H1 (cell line): ENCODE results near the gene AP1G2. TPM values are rescaled to one million over a fixed set of nuclear protein-coding genes. Genes with fewer than 3 reads are reported as not detected.

Source experiments
- CTCF ChIA-PET: fragments of 300-600 bp; sonication (Branson Sonifier 250); formaldehyde crosslinking; loops from one replicate; lab custom pipeline; 2021; ENCODE audit not compliant: partially characterized antibody; lab: Charles Lee
- POLR2A ChIA-PET: fragments of 300-600 bp; sonication (Branson Sonifier 250); formaldehyde crosslinking; loops from one replicate; lab custom pipeline; 2021; ENCODE audit warnings: inconsistent platforms; ENCODE audit not compliant: partially characterized antibody; lab: Charles Lee
- DNase-seq, 2 experiments: peaks; one replicate each; pipeline versions ENCODE4 v3.0.0 to v3.0.0-alpha.2; 2010 to 2022; ENCODE audit warnings: low spot score in 2 of 2, low read depth in 1 of 2, mixed read lengths in 1 of 2
- FAIRE-seq: peaks from 2 replicates; lab custom pipeline; 2011; peaks lifted over from hg19 to GRCh38; lab: Jason Lieb, UNC
- H2AFZ ChIP-seq: 2 replicates; pipeline ENCODE4 v1.8.1; 2012; ENCODE audit warnings: low read length, inconsistent platforms
- H2AK5ac ChIP-seq: 2 replicates; pipeline ENCODE4 v1.6.1; 2013; ENCODE audit warnings: low read depth, low read length
- H2BK120ac ChIP-seq: replicated peaks from 2 replicates; pipeline ENCODE3; 2013; ENCODE audit warnings: low read depth, low read length, inconsistent platforms
- H2BK12ac ChIP-seq: 2 replicates; pipeline ENCODE4 v1.6.1; 2013; ENCODE audit warnings: low read depth, low read length
- H2BK15ac ChIP-seq: 2 replicates; pipeline ENCODE4 v1.6.1; 2013; ENCODE audit warnings: low read length
- H2BK20ac ChIP-seq: 2 replicates; pipeline ENCODE4 v1.6.1; 2013; ENCODE audit warnings: low read length
- H2BK5ac ChIP-seq: 2 replicates; pipeline ENCODE4 v1.6.1; 2013; ENCODE audit warnings: low read depth, low read length
- H3K14ac ChIP-seq: 2 replicates; pipeline ENCODE4 v1.6.1; 2013; ENCODE audit warnings: inconsistent platforms; ENCODE audit not compliant: insufficient read length
- H3K18ac ChIP-seq: 2 replicates; pipeline ENCODE4 v1.6.1; 2013; ENCODE audit warnings: low read length; ENCODE audit errors: extremely low read depth
- H3K23ac ChIP-seq: 2 replicates; pipeline ENCODE4 v1.6.1; 2013; ENCODE audit warnings: inconsistent platforms; ENCODE audit not compliant: insufficient read length
- H3K23me2 ChIP-seq: 2 replicates; pipeline ENCODE4 v1.6.1; 2013; ENCODE audit warnings: low read depth, low read length
- H3K27ac ChIP-seq: 2 replicates; pipeline ENCODE4 v1.6.1; 2011; ENCODE audit warnings: low read depth, low read length, inconsistent platforms
- H3K27me3 ChIP-seq, 4 experiments: replicated peaks in 1 of 4; 1 replicate in 1 of 4; 2 replicates in 3 of 4; pipeline versions ENCODE4 v1.6.1 to v1.8.1; 2011 to 2013; ENCODE audit warnings: low read length in 3 of 4, mild to moderate bottlenecking in 3 of 4, inconsistent platforms in 2 of 4, mixed read lengths in 2 of 4, moderate library complexity in 1 of 4; ENCODE audit not compliant: control insufficient read depth in 3 of 4, insufficient read depth in 3 of 4; ENCODE audit errors: extremely low read depth in 1 of 4
- H3K36me3 ChIP-seq, 4 experiments: 2 replicates each; pipeline versions ENCODE4 v1.6.1 to v1.8.1; 2011 to 2013; ENCODE audit warnings: mild to moderate bottlenecking in 4 of 4, low read length in 3 of 4, moderate library complexity in 2 of 4, control low read depth in 1 of 4, inconsistent platforms in 1 of 4; ENCODE audit not compliant: insufficient read depth in 4 of 4, control insufficient read depth in 2 of 4
- H3K4ac ChIP-seq: replicated peaks from 2 replicates; pipeline ENCODE3; 2013; ENCODE audit warnings: low read length, low read depth, mixed read lengths, inconsistent platforms; ENCODE audit not compliant: insufficient read length
- H3K4me1 ChIP-seq, 4 experiments: replicated peaks in 1 of 4; 1 replicate in 1 of 4; 2 replicates in 3 of 4; pipeline versions ENCODE4 v1.6.1 to v1.8.1; 2011 to 2013; ENCODE audit warnings: low read length in 3 of 4, inconsistent platforms in 2 of 4, mixed read lengths in 1 of 4; ENCODE audit not compliant: insufficient read depth in 4 of 4, control insufficient read depth in 3 of 4
- H3K4me2 ChIP-seq, 2 experiments: 2 replicates each; pipeline versions ENCODE4 v1.6.1 to v1.8.1; 2011 to 2013; ENCODE audit warnings: low read depth in 2 of 2, low read length in 2 of 2, control low read depth in 1 of 2, inconsistent platforms in 1 of 2, mild to moderate bottlenecking in 1 of 2; ENCODE audit not compliant: insufficient read depth in 1 of 2
- H3K4me3 ChIP-seq, 4 experiments: fragments of 200-600, 300-600 bp in 1 of 4; sonication (generic), shearing (Covaris generic), sonication (Bioruptor Twin) in 1 of 4; 2 replicates each; pipeline versions ENCODE4 v1.5.1 to v1.8.1; 2011 to 2016; ENCODE audit warnings: low read length in 4 of 4, low read depth in 3 of 4, control low read depth in 2 of 4, inconsistent platforms in 2 of 4, mild to moderate bottlenecking in 2 of 4, mixed read lengths in 1 of 4, moderate library complexity in 1 of 4; ENCODE audit not compliant: insufficient read depth in 2 of 4; ENCODE audit errors: extremely low read depth in 1 of 4
- H3K56ac ChIP-seq: replicated peaks from 2 replicates; pipeline ENCODE3; 2013; ENCODE audit warnings: low read depth, mild to moderate bottlenecking, mixed read lengths, low read length, inconsistent platforms; ENCODE audit not compliant: insufficient read length
- H3K79me1 ChIP-seq: 2 replicates; pipeline ENCODE4 v1.6.1; 2013; ENCODE audit warnings: low read depth, low read length, control low read depth
- H3K79me2 ChIP-seq, 2 experiments: 2 replicates each; pipeline versions ENCODE4 v1.6.1 to v1.8.1; 2012 to 2013; ENCODE audit warnings: low read length in 2 of 2, mild to moderate bottlenecking in 2 of 2, inconsistent platforms in 1 of 2; ENCODE audit not compliant: insufficient read depth in 2 of 2, control insufficient read depth in 1 of 2
- H3K9ac ChIP-seq, 4 experiments: replicated peaks in 1 of 4; 1 replicate in 1 of 4; 2 replicates in 3 of 4; pipeline versions ENCODE4 v1.6.1 to v1.8.1; 2011 to 2013; ENCODE audit warnings: low read depth in 3 of 4, low read length in 3 of 4, control low read depth in 2 of 4, mild to moderate bottlenecking in 2 of 4, moderate library complexity in 2 of 4, inconsistent platforms in 1 of 4; ENCODE audit errors: extremely low read depth in 1 of 4
- H3K9me3 ChIP-seq, 2 experiments: 2 replicates each; pipeline versions ENCODE4 v1.6.1 to v1.8.1; 2012 to 2013; ENCODE audit warnings: mild to moderate bottlenecking in 2 of 2, moderate library complexity in 2 of 2, control low read depth in 1 of 2, inconsistent platforms in 1 of 2, low read depth in 1 of 2, low read length in 1 of 2, mixed read lengths in 1 of 2; ENCODE audit not compliant: insufficient read depth in 2 of 2
- H4K20me1 ChIP-seq, 2 experiments: replicated peaks in 1 of 2; 2 replicates each; pipeline versions ENCODE3 to v1.8.1; 2011 to 2013; ENCODE audit warnings: inconsistent platforms in 2 of 2, low read length in 2 of 2, mild to moderate bottlenecking in 1 of 2; ENCODE audit not compliant: insufficient read depth in 2 of 2, control insufficient read depth in 1 of 2
- H4K5ac ChIP-seq: 2 replicates; pipeline ENCODE4 v1.6.1; 2013; ENCODE audit warnings: low read length, low read depth, mixed read lengths, inconsistent platforms; ENCODE audit not compliant: insufficient read length
- H4K8ac ChIP-seq: 2 replicates; pipeline ENCODE4 v1.8.0; 2013; ENCODE audit warnings: mild to moderate bottlenecking, moderate library complexity, low read length, inconsistent platforms; ENCODE audit not compliant: insufficient read depth; ENCODE audit errors: extremely low read depth
- H4K91ac ChIP-seq: replicated peaks from 2 replicates; pipeline ENCODE3; 2013; ENCODE audit warnings: low read length, mixed read lengths, inconsistent platforms; ENCODE audit not compliant: insufficient read length
- ASH2L ChIP-seq: fragments of 200-600, 300-600 bp; sonication (generic); IDR thresholded peaks from one replicate; pipeline ENCODE4 v1.7.1; 2017; ENCODE audit warnings: low read length
- BACH1 ChIP-seq: IDR thresholded peaks from 2 replicates; pipeline ENCODE4 v1.6.1; 2012; ENCODE audit warnings: low read length, improper control_type of control experiment
- CTBP2 ChIP-seq: IDR thresholded peaks from 2 replicates; pipeline ENCODE4 v1.7.0; 2011; ENCODE audit warnings: borderline replicate concordance, mild to moderate bottlenecking, moderate library complexity, mixed read lengths, low read length; ENCODE audit not compliant: insufficient read depth, insufficient read length
- FOSL1 ChIP-seq: IDR thresholded peaks from 2 replicates; pipeline ENCODE4 v1.6.1; 2011; ENCODE audit warnings: mild to moderate bottlenecking, low read depth, low read length, moderate library complexity; ENCODE audit not compliant: insufficient read depth
- GABPA ChIP-seq: IDR thresholded peaks from 2 replicates; pipeline ENCODE4 v1.6.1; 2011; ENCODE audit warnings: mild to moderate bottlenecking, low read length, moderate library complexity, borderline replicate concordance; ENCODE audit not compliant: insufficient read depth
- HDAC2 ChIP-seq, 2 experiments: fragments of 300-600 bp in 1 of 2; sonication (generic) in 1 of 2; IDR thresholded peaks; 2 replicates each; pipeline ENCODE4 v1.6.1; 2011 to 2012; ENCODE audit warnings: low read depth in 2 of 2, low read length in 2 of 2, mild to moderate bottlenecking in 2 of 2, moderate library complexity in 2 of 2, borderline replicate concordance in 1 of 2, inconsistent platforms in 1 of 2
- KDM1A ChIP-seq: fragments of 200-600, 300-600 bp; sonication (generic); IDR thresholded peaks from 2 replicates; pipeline ENCODE4 v1.7.1; 2016; ENCODE audit warnings: mild to moderate bottlenecking, low read length, borderline replicate concordance
- NRF1 ChIP-seq: IDR thresholded peaks from 2 replicates; pipeline ENCODE4 v1.6.1; 2011; ENCODE audit warnings: mild to moderate bottlenecking, low read depth, low read length, improper control_type of control experiment
- RBBP5 ChIP-seq: IDR thresholded peaks from 2 replicates; pipeline ENCODE4 v1.7.1; 2012; ENCODE audit warnings: low read depth, mild to moderate bottlenecking, inconsistent platforms, low read length, moderate library complexity, borderline replicate concordance
- SIN3A ChIP-seq, 2 experiments: IDR thresholded peaks in 1 of 2; conservative IDR thresholded peaks in 1 of 2; 2 replicates each; pipeline ENCODE4 v1.6.1; 2011 to 2012; ENCODE audit warnings: low read length in 2 of 2, improper control_type of control experiment in 1 of 2, low read depth in 1 of 2, mild to moderate bottlenecking in 1 of 2
- SIRT6 ChIP-seq: IDR thresholded peaks from one replicate; pipeline ENCODE4 v1.7.1; 2012; ENCODE audit warnings: low read length, inconsistent platforms
- TAF7 ChIP-seq: optimal IDR thresholded peaks from 2 replicates; pipeline ENCODE3; 2011; ENCODE audit warnings: low read depth, mild to moderate bottlenecking, inconsistent platforms, low read length, moderate library complexity, borderline replicate concordance
- ZNF274 ChIP-seq: IDR thresholded peaks from 2 replicates; pipeline ENCODE4 v1.7.0; 2012; ENCODE audit warnings: low read length, borderline replicate concordance; ENCODE audit errors: extremely low read depth
- WGBS, 2 experiments: shearing (Covaris generic) in 1 of 2; methylation state at CpG; one replicate each; pipeline versions ENCODE4 v1.1.6 to v1.1.7; 2013 to 2015; ENCODE audit warnings: low lambda C conversion rate in 2 of 2, mixed read lengths in 2 of 2, inconsistent platforms in 1 of 2, low coverage in 1 of 2, missing lambda C conversion rate in 1 of 2; ENCODE audit not compliant: insufficient replicate concordance in 2 of 2, insufficient coverage in 1 of 2, insufficient read length in 1 of 2; ENCODE audit errors: extremely low coverage in 1 of 2, missing lambda C conversion rate in 1 of 2; 5-methylcytosine and 5-hydroxymethylcytosine counted together
- polyA plus RNA-seq, 7 experiments: library from polyadenylated mRNA; depleted of rRNA in 3 of 7; stranded (reverse) in 5 of 7; unstranded in 2 of 7; fragments of >200 nt in 5 of 7; fragments of 200-250 nt in 2 of 7; gene quantifications; 1 replicate in 5 of 7; 2 replicates in 1 of 7; 4 replicates in 1 of 7; pipeline versions ENCODE4 v1.2.1 to v1.2.3, GENCODE V29; 2011 to 2013; ENCODE audit warnings: missing spikeins in 2 of 7, mixed read lengths in 2 of 7
- total RNA-seq: library from RNA; stranded (reverse); fragmentation: NEBNext Ultra II Directional; extraction: Animal tissue kit (Norgen Biotek cat#: 25700); gene quantifications from 2 replicates; pipeline ENCODE4 v1.2.1, GENCODE V29; 2021

AP1G2 gene
- total and polyA plus RNA-seq, 2 of the 8 experiments (the other 6 are each of a cell fraction or from before 2014, with no cell fraction given): 70.9 to 134 TPM

GRCh38 chr14:23542261-23542660 is 25.3 kb downstream of the AP1G2 start:
- H4K8ac ChIP-seq: no peak overlapping the region
- POLR2A ChIA-PET: interaction anchor here (31.9 to 52.7 kb wide), 3 partner anchors 5 to 63 kb away, joined by 944 to 1523 read pairs (median 1523); partner anchors contain the start of genes AP1G2, NGDN, THTPA and ZFHX2
- H3K4me3 ChIP-seq: no peak overlapping the region
- TF ChIP-seq NRF1: no peak
- no peak for TF ChIP-seq TAF7
- no peak for TF ChIP-seq HDAC2 (IDR thresholded peaks at IDR 0.05; ENCODE audit: borderline replicate concordance in 1 of 2, low read depth in 2 of 2, low read length in 2 of 2)
- no peak for TF ChIP-seq GABPA
- TF ChIP-seq SIRT6: no peak
- TF ChIP-seq BACH1: no peak
- TF ChIP-seq KDM1A: no peak
- TF ChIP-seq CTBP2: no peak
- no peak for TF ChIP-seq FOSL1
- no peak for TF ChIP-seq SIN3A (conservative IDR thresholded peaks at IDR 0.05 in 1 of 2, IDR thresholded peaks at IDR 0.05 in 1 of 2; ENCODE audit: low read depth in 1 of 2, low read length in 2 of 2)
- no peak for TF ChIP-seq ASH2L
- TF ChIP-seq ZNF274: no peak
- no peak for TF ChIP-seq RBBP5

More at GRCh38 chr14:23542261-23542660, 25.3 kb downstream of the AP1G2 start:
- Histone ChIP-seq H2BK12ac (no peak overlapping the region), H3K79me2 (peaks cover 3 to 40% of the 10 kb centered on the region in 2 experiments; a peak in 2 of 4 replicates), H3K23ac (no peak overlapping the region), H2BK20ac (peak overlapping the region; percentile 51), H3K4me1 (peaks cover 27 to 45% (median 31%) of the 10 kb centered on the region in 4 experiments), H2AFZ (no peak overlapping the region), H3K27ac (no peak overlapping the region), H3K27me3 (no peaks in the 10 kb centered on the region), H2BK15ac (peak overlapping the region; percentile 61), H4K91ac (no peak overlapping the region), H3K56ac (no peak overlapping the region), H3K18ac (no peak overlapping the region), H3K14ac (no peak overlapping the region), H3K36me3 (peaks cover 0 to 16% (median 3%) of the 10 kb centered on the region in 4 experiments; a peak in 4 of 8 replicates), H2BK5ac (peak overlapping the region; percentile 36; the same call in 1 of the 2 replicates), H3K9me3 (no peaks in the 10 kb centered on the region), H3K4ac (no peak overlapping the region), H4K20me1 (no peaks in the 10 kb centered on the region), H2BK120ac (no peak overlapping the region), H4K5ac (no peak overlapping the region), H3K9ac (no peak overlapping the region), H3K79me1 (peaks cover 9% of the 10 kb centered on the region), H2AK5ac (peak overlapping the region; percentile 58; the same call in 1 of the 2 replicates), H3K4me2 (no peak overlapping the region), H3K23me2 (peaks cover 21% of the 10 kb centered on the region)
- DNase-seq: no peak
- CTCF ChIA-PET: interaction anchor here (1.6 to 70.5 kb wide), 5 partner anchors 11 to 97 kb away, joined by 3 to 2092 read pairs (median 1314); partner anchors contain the start of genes AP1G2, NGDN, THTPA and ZFHX2
- WGBS, 2 experiments: 74% methylated on average over 5 of the region's 5 CpGs; no CpG with 5 or more reads in 1 of the 2 experiments
- no peak for FAIRE-seq
